Neural crest cell (in vitro differentiated cells): ENCODE results near the gene VAMP7. TPM values are rescaled to one million over a fixed set of nuclear protein-coding genes. Genes with fewer than 3 reads are reported as not detected.

Experiments
- DNase-seq: peaks from one replicate; pipeline ENCODE4 v3.0.0; 2021; ENCODE audit warnings: low read depth, mixed read lengths, low spot score
- H3K27ac Mint-ChIP-seq: one replicate; pipeline ENCODE4 v1.8.0; 2021; ENCODE audit warnings: mild to moderate bottlenecking, mixed read lengths; ENCODE audit not compliant: unreplicated experiment
- H3K27me3 Mint-ChIP-seq: 2 replicates; pipeline ENCODE4 v1.8.0; 2021; ENCODE audit warnings: low read depth, mild to moderate bottlenecking, mixed read lengths
- H3K36me3 Mint-ChIP-seq: 2 replicates; pipeline ENCODE4 v1.8.0; 2021; ENCODE audit warnings: low read depth, mild to moderate bottlenecking, mixed read lengths
- H3K4me1 Mint-ChIP-seq: 2 replicates; pipeline ENCODE4 v1.8.0; 2021; ENCODE audit warnings: mixed read lengths
- H3K4me3 Mint-ChIP-seq: one replicate; pipeline ENCODE4 v1.8.0; 2021; ENCODE audit warnings: mild to moderate bottlenecking, mixed read lengths
- H3K9me3 Mint-ChIP-seq: 2 replicates; pipeline ENCODE4 v1.8.0; 2021; ENCODE audit warnings: mixed read lengths
- CTCF ChIP-seq: fragments of 200-600 bp; sonication (generic); conservative IDR thresholded peaks from 2 replicates; pipeline ENCODE4 v1.5.0; 2021; ENCODE audit warnings: antibody characterized with exemption, mild to moderate bottlenecking
- total RNA-seq: library from RNA; stranded (reverse); gene quantifications from 2 replicates; pipeline ENCODE4 v1.2.1, GENCODE V29; 2021

Gene VAMP7
- total RNA-seq, 1 donor from 2014 or later = 19.0 TPM

- no peak for DNase-seq
- H3K27ac Mint-ChIP-seq = no peak overlapping the region
- H3K4me1 Mint-ChIP-seq = no peaks in the 10 kb centered on the region
- no peaks in the 10 kb centered on the region for H3K27me3 Mint-ChIP-seq
- H3K9me3 Mint-ChIP-seq = peaks cover 6% of the 10 kb centered on the region
- H3K4me3 Mint-ChIP-seq = no peak overlapping the region
- peaks cover 6% of the 10 kb centered on the region for H3K36me3 Mint-ChIP-seq
- TF ChIP-seq CTCF = no peak
These were observed 7.0 kb downstream of the VAMP7 start for GRCh38 chrX:155888139-155888538.

- Mint-ChIP-seq H3K9me3 (peaks cover 6% of the 10 kb centered on the region), H3K4me1 (no peaks in the 10 kb centered on the region), H3K27ac (no peak overlapping the region), H3K4me3 (no peak overlapping the region), H3K27me3 (no peaks in the 10 kb centered on the region), H3K36me3 (peaks cover 8% of the 10 kb centered on the region)
- TF ChIP-seq CTCF = no peak
- DNase-seq = no peak
These were observed 8.2 kb downstream of the VAMP7 start for GRCh38 chrX:155889328-155889727.

- Mint-ChIP-seq H3K9me3 (peaks cover 9% of the 10 kb centered on the region), H3K4me3 (no peak overlapping the region), H3K27me3 (no peaks in the 10 kb centered on the region), H3K36me3 (peaks cover 9% of the 10 kb centered on the region), H3K27ac (no peak overlapping the region), H3K4me1 (no peaks in the 10 kb centered on the region)
- TF ChIP-seq CTCF = no peak
- no peak for DNase-seq
These were observed 10.5 kb downstream of the VAMP7 start for GRCh38 chrX:155891446-155892210.

GRCh38 chrX:155893521-155893920 lies 12.4 kb downstream of the VAMP7 start:
- Mint-ChIP-seq H3K9me3 (peaks cover 9% of the 10 kb centered on the region), H3K4me3 (no peak overlapping the region), H3K36me3 (peaks cover 12% of the 10 kb centered on the region), H3K27me3 (no peaks in the 10 kb centered on the region), H3K27ac (no peak overlapping the region), H3K4me1 (no peaks in the 10 kb centered on the region)
- no peak for TF ChIP-seq CTCF
- DNase-seq = no peak

- Mint-ChIP-seq H3K9me3 (peaks cover 6% of the 10 kb centered on the region), H3K36me3 (peaks cover 19% of the 10 kb centered on the region)
These were observed 15.4 kb downstream of the VAMP7 start for GRCh38 chrX:155896512-155896911.

More at GRCh38 chrX:155896512-155896911, 15.4 kb downstream of the VAMP7 start:
- no peak for TF ChIP-seq CTCF
- no peak overlapping the region for H3K27ac Mint-ChIP-seq
- H3K4me1 Mint-ChIP-seq = no peaks in the 10 kb centered on the region
- H3K27me3 Mint-ChIP-seq = no peaks in the 10 kb centered on the region
- no peak overlapping the region for H3K4me3 Mint-ChIP-seq
- no peak for DNase-seq
